CD8-positive, alpha-beta memory T cell (primary cell): ENCODE results near the gene HDGFL3. TPM values are rescaled to one million over a fixed set of nuclear protein-coding genes. Genes with fewer than 3 reads are reported as not detected.
"Not testable (repeated sequence)": the region's sequence is repeated elsewhere in the genome, so short reads cannot be mapped to it uniquely, and the experiment has no call there.

ENCODE experiments used
- CTCF ChIA-PET: fragments of 350-600 bp; sonication (Branson Sonifier 250); formaldehyde crosslinking; loops from one replicate; lab custom pipeline; 2021; ENCODE audit warnings: antibody characterized with exemption; lab: Charles Lee
- POLR2A ChIA-PET: fragments of 350-600 bp; sonication (Branson Sonifier 250); formaldehyde crosslinking; loops from one replicate; lab custom pipeline; 2021; ENCODE audit warnings: antibody characterized with exemption; lab: Charles Lee
- DNase-seq, 5 donors: peaks; one replicate each; pipeline versions ENCODE4 v3.0.0 to v3.0.0-alpha.2; 2020 to 2022; ENCODE audit warnings: mixed read lengths in 1 of 5
- H3K27ac ChIP-seq: one replicate; pipeline ENCODE4 v1.7.0; 2013; ENCODE audit warnings: low read depth, mild to moderate bottlenecking, low read length, moderate library complexity
- H3K27me3 ChIP-seq: 2 replicates; pipeline ENCODE4 v1.7.0; 2013; ENCODE audit warnings: low read length, mild to moderate bottlenecking; ENCODE audit not compliant: insufficient read depth, poor library complexity, severe bottlenecking
- H3K36me3 ChIP-seq: 2 replicates; pipeline ENCODE4 v1.7.0; 2013; ENCODE audit warnings: mild to moderate bottlenecking, low read length, moderate library complexity; ENCODE audit not compliant: insufficient read depth
- H3K4me1 ChIP-seq: 2 replicates; pipeline ENCODE4 v1.7.0; 2013; ENCODE audit warnings: mild to moderate bottlenecking, low read length, moderate library complexity; ENCODE audit not compliant: insufficient read depth
- H3K4me3 ChIP-seq: 2 replicates; pipeline ENCODE4 v1.7.0; 2013; ENCODE audit warnings: mild to moderate bottlenecking, low read length
- H3K9me3 ChIP-seq: 2 replicates; pipeline ENCODE4 v1.7.0; 2013; ENCODE audit warnings: mild to moderate bottlenecking, low read length
- H3K27ac Mint-ChIP-seq, 8 donors: one replicate each; pipeline ENCODE4 v1.8.0; 2020 to 2021; ENCODE audit warnings: mixed read lengths in 8 of 8, mild to moderate bottlenecking in 6 of 8, inconsistent platforms in 3 of 8, moderate library complexity in 3 of 8
- H3K27me3 Mint-ChIP-seq, 2 donors: one replicate each; pipeline ENCODE4 v1.8.0; 2020 to 2021; ENCODE audit warnings: mixed read lengths in 2 of 2, mild to moderate bottlenecking in 1 of 2, moderate library complexity in 1 of 2
- H3K36me3 Mint-ChIP-seq, 3 donors: one replicate each; pipeline ENCODE4 v1.8.0; 2020 to 2021; ENCODE audit warnings: mixed read lengths in 3 of 3, inconsistent platforms in 1 of 3, mild to moderate bottlenecking in 1 of 3
- H3K4me1 Mint-ChIP-seq, 3 donors: one replicate each; pipeline ENCODE4 v1.8.0; 2020 to 2021; ENCODE audit warnings: mixed read lengths in 3 of 3, inconsistent platforms in 1 of 3, mild to moderate bottlenecking in 1 of 3
- H3K4me3 Mint-ChIP-seq, 7 donors: one replicate each; pipeline ENCODE4 v1.8.0; 2020 to 2021; ENCODE audit warnings: mixed read lengths in 7 of 7, mild to moderate bottlenecking in 6 of 7, moderate library complexity in 4 of 7, inconsistent platforms in 2 of 7
- H3K9me3 Mint-ChIP-seq, 5 donors: one replicate each; pipeline ENCODE4 v1.8.0; 2020 to 2022; ENCODE audit warnings: mixed read lengths in 5 of 5, mild to moderate bottlenecking in 3 of 5, moderate library complexity in 2 of 5, inconsistent platforms in 1 of 5
- polyA plus RNA-seq: library from polyadenylated mRNA; unstranded; fragments of 300-500 nt; fragmentation: Illumina TruSeq; gene quantifications from one replicate; pipeline ENCODE4 v1.2.3, GENCODE V29; 2021
- total RNA-seq, 2 experiments: library from RNA; stranded (reverse); gene quantifications; one replicate each; pipeline ENCODE4 v1.2.3, GENCODE V29; 2021

Gene HDGFL3
- total and polyA plus RNA-seq, 3 experiments from 2014 or later = 3.5 to 9.8 (median 7.7) TPM

GRCh38 chr15:83091965-83092308 is 115.7 kb downstream of the HDGFL3 start:
- H3K9me3 ChIP-seq, H3K4me3 ChIP-seq, H3K9me3 Mint-ChIP-seq, H3K36me3 ChIP-seq, H3K27me3 ChIP-seq, H3K4me1 ChIP-seq, H3K4me3 Mint-ChIP-seq, H3K4me1 Mint-ChIP-seq, POLR2A ChIA-PET, H3K27ac ChIP-seq, CTCF ChIA-PET, DNase-seq, H3K27ac Mint-ChIP-seq, H3K36me3 Mint-ChIP-seq: not testable (repeated sequence)
- peaks cover 4 to 25% of the 10 kb centered on the region in 2 donors for H3K27me3 Mint-ChIP-seq

DNA sequence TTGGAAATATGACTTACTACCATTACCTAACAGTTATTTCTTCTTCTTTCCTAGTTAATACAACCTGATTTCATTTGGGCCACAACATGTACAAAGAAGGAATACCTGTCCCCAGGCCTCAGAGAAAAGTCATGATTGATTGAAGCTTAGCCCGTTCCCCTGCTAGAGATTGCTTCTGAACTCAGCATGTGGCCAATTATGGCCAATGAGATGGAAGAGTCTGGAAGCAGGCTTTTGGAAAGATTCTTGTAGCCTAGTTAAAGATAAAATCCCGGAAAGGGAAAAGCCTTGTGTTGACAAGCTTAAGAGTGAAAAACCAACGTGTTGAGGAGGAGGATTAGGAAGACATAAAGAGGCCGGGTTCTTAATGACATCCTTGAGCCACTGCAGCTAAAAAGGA is 117.2 kb downstream of the HDGFL3 start:
- no peaks in the 10 kb centered on the region for H3K9me3 Mint-ChIP-seq
- H3K36me3 Mint-ChIP-seq = peaks cover 0 to 3% (median 0%) of the 10 kb centered on the region in 3 donors
- DNase-seq = no peak
- CTCF ChIA-PET = interaction anchor here (1.1 kb wide), 1 partner anchor 11 kb away, joined by 3 read pairs; no protein-coding TSS in a partner anchor
- Histone ChIP-seq H3K27me3 (no peaks in the 10 kb centered on the region), H3K4me3 (no peak overlapping the region), H3K9me3 (no peaks in the 10 kb centered on the region), H3K4me1 (no peaks in the 10 kb centered on the region), H3K27ac (no peak overlapping the region), H3K36me3 (no peaks in the 10 kb centered on the region)
- no peak overlapping the region for H3K27ac Mint-ChIP-seq
- H3K27me3 Mint-ChIP-seq = peaks cover 7 to 25% of the 10 kb centered on the region in 2 donors
- H3K4me3 Mint-ChIP-seq = no peak overlapping the region
- H3K4me1 Mint-ChIP-seq = no peaks in the 10 kb centered on the region
- POLR2A ChIA-PET = no interaction called here

- H3K27me3 Mint-ChIP-seq = peaks cover 12 to 31% of the 10 kb centered on the region in 2 donors
- CTCF ChIA-PET = no interaction called here
- DNase-seq = no peak
- H3K4me1 ChIP-seq = no peaks in the 10 kb centered on the region
- POLR2A ChIA-PET = no interaction called here
- H3K9me3 Mint-ChIP-seq = no peaks in the 10 kb centered on the region
- H3K9me3 ChIP-seq = no peaks in the 10 kb centered on the region
- H3K4me3 Mint-ChIP-seq = no peak overlapping the region
- no peaks in the 10 kb centered on the region for H3K36me3 ChIP-seq
- H3K4me3 ChIP-seq = no peak overlapping the region
- peaks cover 0 to 3% (median 0%) of the 10 kb centered on the region in 3 donors for H3K36me3 Mint-ChIP-seq
- no peaks in the 10 kb centered on the region for H3K27me3 ChIP-seq
- H3K4me1 Mint-ChIP-seq = no peaks in the 10 kb centered on the region
- H3K27ac ChIP-seq = no peak overlapping the region
- H3K27ac Mint-ChIP-seq = no peak overlapping the region
These were observed 118.7 kb downstream of the HDGFL3 start for GRCh38 chr15:83088876-83089275.

GRCh38 chr15:83087576-83087975 is 120.0 kb downstream of the HDGFL3 start:
- Histone ChIP-seq H3K4me1 (no peaks in the 10 kb centered on the region), H3K36me3 (no peaks in the 10 kb centered on the region), H3K27me3 (no peaks in the 10 kb centered on the region), H3K9me3 (no peaks in the 10 kb centered on the region), H3K27ac (no peak overlapping the region), H3K4me3 (no peak overlapping the region)
- Mint-ChIP-seq H3K4me3 (no peak overlapping the region), H3K27ac (no peak overlapping the region), H3K27me3 (peaks cover 12 to 38% of the 10 kb centered on the region in 2 donors), H3K4me1 (no peaks in the 10 kb centered on the region), H3K9me3 (no peaks in the 10 kb centered on the region), H3K36me3 (peaks cover 0 to 3% (median 0%) of the 10 kb centered on the region in 3 donors)
- no peak for DNase-seq
- CTCF ChIA-PET = no interaction called here
- POLR2A ChIA-PET = no interaction called here

DNA sequence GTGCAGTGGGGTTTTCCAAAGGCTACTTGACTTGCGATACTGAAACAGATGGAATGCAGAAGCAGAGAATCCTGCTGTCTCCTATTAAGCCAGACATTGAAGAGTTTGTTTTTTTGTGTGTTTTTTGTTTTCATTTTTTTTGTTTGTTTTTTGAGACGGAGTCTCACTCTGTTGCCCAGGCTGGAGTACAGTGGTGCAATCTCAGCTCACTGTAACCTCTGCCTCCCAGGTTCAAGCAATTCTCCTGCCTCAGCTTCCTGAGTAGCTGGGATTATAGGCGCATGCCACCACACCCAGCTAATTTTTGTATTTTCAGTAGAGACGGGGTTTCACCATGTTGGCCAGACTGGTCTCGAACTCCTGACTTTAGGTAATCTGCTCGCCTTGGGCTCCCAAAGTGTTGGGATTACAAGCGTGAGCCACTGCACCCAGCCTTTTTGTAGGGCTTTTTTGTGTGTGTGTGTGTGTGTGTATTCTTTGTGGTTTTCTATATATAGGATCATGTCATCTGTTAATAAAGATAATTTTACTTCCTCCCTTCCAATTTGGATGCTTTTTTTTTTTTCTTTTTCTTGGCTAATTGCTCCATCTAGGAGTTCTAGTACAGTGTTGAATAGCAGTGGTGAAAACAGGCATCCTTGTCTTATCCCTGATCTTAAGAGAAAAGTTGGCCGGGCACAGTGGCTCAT is 121.6 kb downstream of the HDGFL3 start:
- H3K27ac ChIP-seq, H3K27me3 ChIP-seq, CTCF ChIA-PET, H3K36me3 ChIP-seq, H3K4me1 ChIP-seq, H3K4me3 Mint-ChIP-seq, H3K36me3 Mint-ChIP-seq, H3K9me3 Mint-ChIP-seq, H3K27ac Mint-ChIP-seq, DNase-seq, H3K9me3 ChIP-seq, H3K4me1 Mint-ChIP-seq, H3K4me3 ChIP-seq, POLR2A ChIA-PET: not testable (repeated sequence)
- peaks cover 12 to 46% of the 10 kb centered on the region in 2 donors for H3K27me3 Mint-ChIP-seq

DNA sequence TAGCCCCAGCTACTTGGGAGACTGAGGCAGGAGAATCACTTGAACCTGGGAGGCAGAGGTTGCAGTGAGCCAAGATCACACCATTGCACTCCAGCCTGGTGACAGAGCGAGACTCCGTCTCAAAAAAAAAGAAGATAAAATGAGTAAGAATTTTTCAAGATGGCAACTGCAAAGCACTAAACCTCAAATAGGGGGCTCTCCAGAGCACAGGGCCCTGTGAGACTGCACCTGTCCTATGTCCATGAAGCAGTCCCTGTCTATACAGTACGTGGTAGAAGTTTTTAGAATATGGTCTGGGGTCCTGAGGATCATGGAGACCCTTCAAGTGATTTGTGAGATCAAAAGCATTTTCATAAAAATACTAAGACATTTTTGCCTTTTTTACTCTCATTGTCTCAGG is 122.2 kb downstream of the HDGFL3 start:
- DNase-seq, POLR2A ChIA-PET, H3K4me3 Mint-ChIP-seq, CTCF ChIA-PET, H3K27ac Mint-ChIP-seq, H3K27me3 ChIP-seq, H3K9me3 ChIP-seq, H3K4me1 Mint-ChIP-seq, H3K4me3 ChIP-seq, H3K27ac ChIP-seq, H3K4me1 ChIP-seq, H3K9me3 Mint-ChIP-seq, H3K36me3 ChIP-seq, H3K36me3 Mint-ChIP-seq: not testable (repeated sequence)
- H3K27me3 Mint-ChIP-seq = peaks cover 12 to 44% of the 10 kb centered on the region in 2 donors

DNA sequence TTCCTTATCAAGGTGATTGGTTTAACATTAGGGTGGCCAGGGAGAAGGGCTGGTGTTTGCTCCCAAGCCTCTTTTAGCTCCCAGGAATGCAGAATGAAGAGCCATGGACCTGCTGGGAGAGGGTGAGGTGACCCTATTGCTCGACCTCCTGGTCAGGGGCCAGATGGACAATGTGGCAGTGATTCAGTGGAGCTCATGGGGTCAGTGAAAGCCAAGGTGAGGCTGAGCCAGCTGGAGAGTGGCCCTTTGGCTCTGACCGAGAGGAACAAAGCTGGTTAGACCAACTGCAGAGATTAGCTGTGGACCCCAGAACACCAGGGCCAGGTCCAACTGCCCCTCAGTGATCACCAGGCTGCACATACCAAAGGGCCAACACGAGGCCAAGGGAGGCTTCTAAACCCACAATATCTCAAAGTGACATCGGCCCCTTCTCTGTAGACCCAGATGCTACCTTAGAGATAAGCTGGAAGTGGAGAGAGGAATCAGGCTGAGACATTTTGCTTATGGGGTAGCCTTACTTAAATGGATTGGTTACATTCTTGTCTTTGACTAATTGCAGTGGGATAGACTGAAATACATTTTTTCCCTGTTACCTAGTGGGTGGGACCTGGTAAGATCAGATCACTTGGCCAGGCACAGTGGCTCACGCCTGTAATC is 124.8 kb downstream of the HDGFL3 start:
- H3K4me1 ChIP-seq = no peaks in the 10 kb centered on the region
- no peaks in the 10 kb centered on the region for H3K9me3 ChIP-seq
- H3K4me3 ChIP-seq = no peak overlapping the region
- H3K27ac ChIP-seq = no peak overlapping the region
- H3K4me3 Mint-ChIP-seq = no peak overlapping the region
- no peak for DNase-seq
- POLR2A ChIA-PET = no interaction called here
- no peaks in the 10 kb centered on the region for H3K36me3 Mint-ChIP-seq
- no peaks in the 10 kb centered on the region for H3K9me3 Mint-ChIP-seq
- H3K27ac Mint-ChIP-seq = no peak overlapping the region
- H3K36me3 ChIP-seq = no peaks in the 10 kb centered on the region
- CTCF ChIA-PET = no interaction called here
- no peaks in the 10 kb centered on the region for H3K27me3 ChIP-seq
- H3K27me3 Mint-ChIP-seq = peaks cover 16 to 46% of the 10 kb centered on the region in 2 donors
- H3K4me1 Mint-ChIP-seq = peaks cover 3 to 6% (median 5%) of the 10 kb centered on the region in 3 donors

DNA sequence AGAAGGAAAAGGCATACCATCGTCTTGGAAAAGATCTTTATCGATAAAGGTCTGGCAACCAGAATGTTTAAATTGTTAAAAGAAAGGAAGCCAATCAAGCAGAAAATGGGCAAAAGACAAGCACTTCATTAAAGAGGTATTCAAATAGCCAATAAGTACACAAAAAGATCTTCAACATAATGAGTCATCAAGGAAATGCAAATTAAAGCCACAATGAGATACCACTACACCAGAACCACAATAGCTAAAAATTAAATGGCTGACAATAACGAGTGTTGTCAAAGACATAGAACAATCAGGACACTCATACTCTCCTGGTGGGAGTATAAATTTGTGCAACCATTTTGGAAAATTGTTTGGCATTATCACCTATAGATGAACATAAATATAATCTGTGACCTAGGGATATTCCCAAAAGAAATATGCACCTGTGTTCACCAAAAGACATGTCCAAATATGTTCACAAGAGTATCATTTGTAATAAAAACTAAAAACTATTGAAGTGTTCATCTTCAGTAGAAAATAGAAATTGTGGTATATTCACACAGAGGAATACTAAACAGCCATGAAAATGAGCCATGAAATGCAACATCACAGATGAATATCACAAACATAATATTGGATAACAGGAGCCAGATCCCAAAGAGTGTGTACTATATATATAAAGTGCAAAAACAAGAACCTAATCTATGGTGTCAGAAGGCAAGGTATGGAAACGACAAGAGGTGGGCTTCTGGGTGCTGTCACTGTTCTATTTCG is 126.2 kb downstream of the HDGFL3 start:
- Histone ChIP-seq H3K4me3 (no peak overlapping the region), H3K4me1 (no peaks in the 10 kb centered on the region), H3K27me3 (no peaks in the 10 kb centered on the region), H3K27ac (no peak overlapping the region), H3K36me3 (no peaks in the 10 kb centered on the region), H3K9me3 (no peaks in the 10 kb centered on the region)
- Mint-ChIP-seq H3K4me3 (no peak overlapping the region), H3K4me1 (peaks cover 3 to 6% (median 5%) of the 10 kb centered on the region in 3 donors), H3K27me3 (peaks cover 16 to 58% of the 10 kb centered on the region in 2 donors), H3K9me3 (no peaks in the 10 kb centered on the region), H3K27ac (no peak overlapping the region), H3K36me3 (no peaks in the 10 kb centered on the region)
- CTCF ChIA-PET = interaction anchor here (1.1 kb wide), 1 partner anchor 25 kb away, joined by 3 read pairs; no protein-coding TSS in a partner anchor
- POLR2A ChIA-PET = no interaction called here
- no peak for DNase-seq
